Karpas-422 (cell line): ENCODE data around the gene RHBDD2. TPM values are rescaled to one million over a fixed set of nuclear protein-coding genes. Genes with fewer than 3 reads are reported as not detected.
"Not testable (repeated sequence)": the region's sequence is repeated elsewhere in the genome, so short reads cannot be mapped to it uniquely, and the experiment has no call there.

ENCODE experiments used
- DNase-seq: peaks from one replicate; pipeline ENCODE4 v3.0.0-alpha.2; 2015
- H2AFZ ChIP-seq: fragments of 200-600 bp; sonication (generic); 2 replicates; pipeline ENCODE4 v1.6.1; 2014; ENCODE audit warnings: antibody characterized with exemption, low read length, mixed read lengths
- H3K27ac ChIP-seq: fragments of 200-600 bp; sonication (generic); 2 replicates; pipeline ENCODE4 v1.5.1; 2014; ENCODE audit warnings: mild to moderate bottlenecking, low read length, moderate library complexity
- H3K27me3 ChIP-seq: fragments of 200-600 bp; sonication (generic); 2 replicates; pipeline ENCODE4 v1.6.1; 2014; ENCODE audit warnings: low read length, mixed read lengths
- H3K36me3 ChIP-seq: fragments of 200-600 bp; sonication (generic); 2 replicates; pipeline ENCODE4 v1.6.1; 2014; ENCODE audit warnings: low read length, mixed read lengths; ENCODE audit not compliant: insufficient read depth
- H3K4me1 ChIP-seq: fragments of 200-600 bp; sonication (generic); 2 replicates; pipeline ENCODE4 v1.6.1; 2014; ENCODE audit warnings: mild to moderate bottlenecking, low read length, mixed read lengths
- H3K4me2 ChIP-seq: fragments of 200-600 bp; sonication (generic); 2 replicates; pipeline ENCODE4 v1.6.1; 2014; ENCODE audit warnings: low read length, low read depth, mild to moderate bottlenecking; ENCODE audit not compliant: poor library complexity, severe bottlenecking
- H3K4me3 ChIP-seq: fragments of 200-600 bp; sonication (generic); 2 replicates; pipeline ENCODE4 v1.5.1; 2014; ENCODE audit warnings: mild to moderate bottlenecking, antibody characterized with exemption, low read length, mixed read lengths
- H3K79me2 ChIP-seq: fragments of 200-600 bp; sonication (generic); 2 replicates; pipeline ENCODE4 v1.6.1; 2014; ENCODE audit warnings: mild to moderate bottlenecking, low read length, mixed read lengths
- H3K9ac ChIP-seq: fragments of 200-600 bp; sonication (generic); 2 replicates; pipeline ENCODE4 v1.6.0; 2014; ENCODE audit warnings: low read length
- H3K9me2 ChIP-seq: fragments of 200-600 bp; sonication (generic), shearing (Covaris generic); replicated peaks from 2 replicates; pipeline ENCODE4 v1.6.0; 2014; ENCODE audit warnings: mild to moderate bottlenecking, low read length, moderate library complexity; ENCODE audit not compliant: insufficient read depth
- H3K9me3 ChIP-seq: fragments of 300-700, 200-600 bp; sonication (generic); 2 replicates; pipeline ENCODE4 v1.6.1; 2014; ENCODE audit warnings: low read length, mixed read lengths
- H4K20me1 ChIP-seq: fragments of 200-600 bp; sonication (generic); 2 replicates; pipeline ENCODE4 v1.6.1; 2014; ENCODE audit warnings: mild to moderate bottlenecking, antibody characterized with exemption, low read length, low read depth; ENCODE audit not compliant: insufficient read depth
- total RNA-seq: library from RNA; depleted of rRNA; stranded (reverse); fragments of >200 nt; shearing (Covaris generic); gene quantifications from 2 replicates; pipeline ENCODE4 v1.2.3, GENCODE V29; 2014; ENCODE audit warnings: low replicate concordance; rRNA removed

RHBDD2 gene
- total RNA-seq = 35.2 and 35.5 TPM in 2 replicates

DNA sequence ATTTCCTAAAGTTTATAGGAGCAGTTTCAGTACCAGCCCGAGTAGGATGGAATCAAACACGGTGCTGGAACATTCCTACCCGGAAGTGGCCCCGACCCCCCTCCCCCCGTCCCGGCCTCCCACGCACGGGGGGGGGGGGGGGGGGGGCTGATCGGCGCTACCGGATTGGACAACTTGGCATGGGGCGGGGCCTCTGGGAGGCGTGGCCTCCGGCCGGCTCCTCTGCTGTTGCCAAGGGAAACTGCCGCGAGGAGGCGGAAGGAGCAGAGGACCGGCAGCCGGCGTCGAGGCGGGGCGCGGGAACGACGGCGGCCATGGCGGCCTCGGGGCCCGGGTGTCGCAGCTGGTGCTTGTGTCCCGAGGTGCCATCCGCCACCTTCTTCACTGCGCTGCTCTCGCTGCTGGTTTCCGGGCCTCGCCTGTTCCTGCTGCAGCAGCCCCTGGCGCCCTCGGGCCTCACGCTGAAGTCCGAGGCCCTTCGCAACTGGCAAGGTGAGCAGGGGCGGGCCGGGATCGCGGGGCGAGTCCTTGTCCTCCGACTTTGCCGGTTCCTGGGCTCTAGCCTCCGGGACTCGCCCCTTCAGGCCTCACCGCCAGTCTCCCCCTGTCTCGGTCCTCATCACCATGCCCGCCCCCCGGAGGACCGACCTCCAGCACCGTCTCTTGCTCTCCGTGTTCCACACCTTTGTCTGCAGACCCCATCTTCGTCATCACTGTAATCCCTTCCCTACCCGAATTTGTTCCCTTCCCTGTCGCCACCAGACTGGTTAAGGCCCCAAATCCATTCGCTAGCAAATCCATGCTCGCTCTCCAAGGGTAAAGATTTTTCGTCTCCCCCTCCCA is at the start of gene RHBDD2:
Gene RHBDD2 (plus strand): TSS at position 266 of the 843 bp plus-strand sequence. CDS start 49 bp downstream, at position 315.
- peak within 1 kb of the TSS; percentile 82 for H3K4me3 ChIP-seq
- peak within 1 kb of the TSS; percentile 83 for H3K9ac ChIP-seq
- peaks cover 4% of the 10 kb centered on the region; the same call in 1 of the 2 replicates for H4K20me1 ChIP-seq

GRCh38 chr7:75829656-75830055 is 49.2 kb upstream of the RHBDD2 start:
- H3K79me2 ChIP-seq, H2AFZ ChIP-seq, H3K4me3 ChIP-seq, H4K20me1 ChIP-seq, H3K27ac ChIP-seq, H3K4me1 ChIP-seq, H3K9me2 ChIP-seq, H3K27me3 ChIP-seq, H3K4me2 ChIP-seq, H3K9me3 ChIP-seq, H3K36me3 ChIP-seq, H3K9ac ChIP-seq: not testable (repeated sequence)
- peak; percentile 42 for DNase-seq

More for the DNA sequence above, at the start of gene RHBDD2:
- peak; percentile 98 for DNase-seq
- peak within 1 kb of the TSS; percentile 30; the same call in 1 of the 2 replicates for H3K27ac ChIP-seq
- no peaks in the 10 kb centered on the region for H3K9me3 ChIP-seq
- peak within 1 kb of the TSS; percentile 82 for H2AFZ ChIP-seq
- H3K4me1 ChIP-seq = peaks cover 16% of the 10 kb centered on the region
- H3K4me2 ChIP-seq = peak within 1 kb of the TSS; percentile 97
- H3K27me3 ChIP-seq = no peaks in the 10 kb centered on the region
- no peaks in the 10 kb centered on the region for H3K9me2 ChIP-seq
- H3K36me3 ChIP-seq = peaks cover 19% of the 10 kb centered on the region
- H3K79me2 ChIP-seq = peaks cover 28% of the 10 kb centered on the region

DNA sequence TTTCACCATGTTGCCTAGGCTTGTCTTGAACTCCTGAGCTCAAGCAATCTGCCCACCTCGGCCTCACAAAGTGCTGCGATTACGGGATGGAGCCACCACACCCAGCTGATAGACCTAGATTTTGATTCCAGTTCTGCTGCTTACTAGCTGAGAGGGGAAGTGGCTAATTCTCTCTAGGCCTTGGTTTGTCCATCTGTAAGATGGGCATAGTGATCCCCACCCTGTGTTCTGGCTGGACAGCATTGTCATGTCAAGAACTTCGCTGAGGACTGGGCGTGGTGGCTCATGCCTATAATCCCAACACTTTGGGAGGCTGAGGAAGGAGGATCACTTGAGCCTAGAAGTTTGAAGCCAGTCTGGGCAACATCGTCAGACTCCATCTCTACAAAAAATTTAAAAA is 47.9 kb upstream of the RHBDD2 start:
- Histone ChIP-seq H3K9me3 (no peaks in the 10 kb centered on the region), H3K4me3 (no peak overlapping the region), H3K27ac (no peak overlapping the region), H3K36me3 (no peaks in the 10 kb centered on the region), H3K9ac (no peak overlapping the region), H4K20me1 (no peaks in the 10 kb centered on the region), H3K27me3 (no peaks in the 10 kb centered on the region), H3K9me2 (no peaks in the 10 kb centered on the region), H3K4me1 (no peaks in the 10 kb centered on the region), H2AFZ (no peak overlapping the region), H3K79me2 (no peaks in the 10 kb centered on the region), H3K4me2 (no peak overlapping the region)
- no peak for DNase-seq

DNA sequence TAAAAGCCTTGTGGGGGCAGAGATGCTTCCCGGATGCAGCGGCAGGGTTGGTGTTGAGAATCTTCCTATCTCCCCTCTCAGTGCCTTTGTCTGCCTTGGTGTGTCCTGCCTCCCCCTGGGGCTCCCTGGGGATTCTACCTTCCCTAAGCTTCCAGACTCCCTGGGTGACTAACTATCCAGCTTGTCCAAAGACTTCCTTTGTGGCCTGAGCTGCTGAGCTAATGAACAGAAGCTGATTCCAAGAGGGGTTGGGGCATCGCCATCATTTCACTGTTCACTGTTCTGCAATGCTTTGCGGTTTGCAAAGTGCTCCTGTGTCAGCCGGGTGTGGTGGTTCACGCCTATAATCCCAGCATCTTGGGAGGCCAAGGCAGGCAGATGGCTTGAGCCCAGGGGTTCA is 45.2 kb upstream of the RHBDD2 start:
- H3K4me1 ChIP-seq, H3K27me3 ChIP-seq, H3K4me3 ChIP-seq, H3K36me3 ChIP-seq, H2AFZ ChIP-seq, H3K27ac ChIP-seq, H3K9me3 ChIP-seq, H3K79me2 ChIP-seq, DNase-seq, H3K9me2 ChIP-seq, H4K20me1 ChIP-seq, H3K4me2 ChIP-seq, H3K9ac ChIP-seq: not testable (repeated sequence)

DNA sequence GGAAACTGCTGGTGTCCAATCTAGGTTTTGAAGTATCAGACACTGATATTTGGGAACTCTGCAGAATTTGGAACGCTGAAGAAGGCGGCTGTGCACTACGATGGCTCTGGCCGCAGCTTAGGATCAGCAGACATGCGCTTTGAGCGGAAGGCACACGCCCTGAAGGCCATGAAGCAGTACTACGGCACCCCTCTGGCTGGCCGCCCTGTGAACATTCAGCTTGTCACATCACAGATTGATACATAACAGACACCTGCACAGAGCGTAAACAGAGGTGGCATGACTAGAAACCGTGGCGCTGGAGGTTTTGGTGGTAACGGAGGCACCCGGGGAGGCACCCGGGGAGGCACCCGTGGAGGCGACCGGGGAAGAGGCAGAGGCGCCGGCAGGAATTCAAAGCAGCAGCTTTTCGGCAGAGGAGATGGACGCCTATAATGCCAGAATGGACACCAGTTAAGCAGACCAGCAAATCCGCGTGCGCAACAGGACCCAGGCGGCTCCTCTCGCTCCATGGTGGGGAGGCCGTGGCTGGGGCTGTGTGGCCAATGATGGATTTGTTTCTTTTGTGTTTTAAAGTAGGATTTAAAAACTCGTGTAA is 43.0 kb upstream of the RHBDD2 start:
- H3K4me1 ChIP-seq = no peaks in the 10 kb centered on the region

DNA sequence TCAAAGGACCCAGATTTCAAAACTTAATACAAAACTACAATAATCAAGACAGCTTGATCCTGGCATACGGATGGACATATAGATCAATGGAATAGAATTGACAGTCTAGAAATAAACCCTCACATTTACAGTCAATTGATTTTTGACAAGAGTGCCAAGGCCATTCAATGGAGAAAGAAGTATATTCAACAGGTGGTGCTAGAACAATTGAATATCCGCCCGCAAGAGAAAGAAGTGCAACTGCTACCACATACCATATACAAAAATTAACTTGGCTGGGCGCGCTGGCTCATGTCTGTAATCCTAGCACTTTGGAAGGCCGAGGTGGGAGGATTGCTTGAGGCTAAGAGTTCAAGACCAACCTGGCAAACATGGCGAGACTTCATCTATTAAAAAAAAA is 42.0 kb upstream of the RHBDD2 start:
- no peaks in the 10 kb centered on the region for H3K9me3 ChIP-seq
- H3K4me1 ChIP-seq = no peaks in the 10 kb centered on the region
- H3K9ac ChIP-seq = no peak overlapping the region
- no peak for DNase-seq
- no peaks in the 10 kb centered on the region for H3K27me3 ChIP-seq
- H4K20me1 ChIP-seq = no peaks in the 10 kb centered on the region
- H3K9me2 ChIP-seq = no peaks in the 10 kb centered on the region
- no peak overlapping the region for H3K4me3 ChIP-seq
- H3K4me2 ChIP-seq = no peak overlapping the region
- H3K36me3 ChIP-seq = no peaks in the 10 kb centered on the region
- no peaks in the 10 kb centered on the region for H3K79me2 ChIP-seq
- H2AFZ ChIP-seq = no peak overlapping the region
- H3K27ac ChIP-seq = no peak overlapping the region

More for the DNA sequence above, 43.0 kb upstream of the RHBDD2 start:
- Histone ChIP-seq H3K9me2 (no peaks in the 10 kb centered on the region), H3K4me2 (no peak overlapping the region), H3K4me3 (no peak overlapping the region), H3K27me3 (no peaks in the 10 kb centered on the region), H3K27ac (no peak overlapping the region), H2AFZ (no peak overlapping the region), H4K20me1 (no peaks in the 10 kb centered on the region), H3K9me3 (no peaks in the 10 kb centered on the region), H3K79me2 (no peaks in the 10 kb centered on the region), H3K9ac (no peak overlapping the region), H3K36me3 (no peaks in the 10 kb centered on the region)
- no peak for DNase-seq

- not testable (repeated sequence) for H3K27ac ChIP-seq, H3K36me3 ChIP-seq, H3K9ac ChIP-seq, H2AFZ ChIP-seq, H3K4me1 ChIP-seq, H3K9me3 ChIP-seq, H3K9me2 ChIP-seq, H4K20me1 ChIP-seq, H3K27me3 ChIP-seq, H3K79me2 ChIP-seq, H3K4me2 ChIP-seq, H3K4me3 ChIP-seq, DNase-seq
These were observed 40.4 kb upstream of the RHBDD2 start for GRCh38 chr7:75838281-75838930.

DNA sequence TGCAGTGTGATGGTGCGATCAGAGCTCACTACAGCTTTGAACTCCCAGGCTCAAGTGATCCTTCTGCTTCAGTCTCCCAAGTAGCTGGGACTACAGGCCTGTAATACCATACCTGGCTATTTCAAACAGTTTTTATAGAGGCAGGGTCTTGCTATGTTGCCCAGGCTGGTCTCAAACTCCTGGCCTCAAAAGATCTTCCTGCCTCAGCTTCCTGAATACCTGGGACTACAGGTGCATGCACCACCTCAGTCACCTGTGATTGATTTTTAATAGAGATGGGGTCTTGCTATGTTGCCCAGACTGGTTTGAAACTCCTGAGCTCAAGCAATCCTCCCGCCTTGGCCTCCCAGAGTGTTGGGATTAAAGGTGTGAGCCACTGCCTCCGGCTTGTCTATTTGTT is 38.8 kb upstream of the RHBDD2 start:
- DNase-seq = no peak
- Histone ChIP-seq H3K9me2 (no peaks in the 10 kb centered on the region), H3K4me2 (no peak overlapping the region), H3K9ac (no peak overlapping the region), H3K4me1 (peaks cover 7% of the 10 kb centered on the region), H3K79me2 (no peaks in the 10 kb centered on the region), H4K20me1 (no peaks in the 10 kb centered on the region), H3K27ac (no peak overlapping the region), H3K36me3 (no peaks in the 10 kb centered on the region), H3K4me3 (no peak overlapping the region), H3K27me3 (no peaks in the 10 kb centered on the region), H2AFZ (no peak overlapping the region), H3K9me3 (no peaks in the 10 kb centered on the region)
